Heart left ventricle (tissue), 16 donors: ENCODE results near the gene PISD. TPM values are rescaled to one million over a fixed set of nuclear protein-coding genes. Genes with fewer than 3 reads are reported as not detected.
"Not testable (repeated sequence)": the region's sequence is repeated elsewhere in the genome, so short reads cannot be mapped to it uniquely, and the experiment has no call there.

Source experiments
- ATAC-seq, 4 donors: fragments of 200-7000 bp; cut with Tn5 transposase; one replicate each; pipeline ENCODE4 v1.9.1; 2020 to 2022; ENCODE audit warnings: moderate library complexity in 4 of 4, mild to moderate bottlenecking in 3 of 4, moderate number of reproducible peaks in 1 of 4
- DNase-seq, 5 donors: peaks; one replicate each; pipeline ENCODE4 v3.0.0-alpha.2; 2020
- H3K27ac ChIP-seq, 12 donors: fragments of 200-600 bp; sonication (generic) in 4 of 12; one replicate each; pipeline versions ENCODE4 v1.5.0 to v1.8.0; 2016 to 2022; ENCODE audit warnings: mild to moderate bottlenecking in 2 of 12
- H3K27me3 ChIP-seq, 9 donors: fragments of 200-600 bp; sonication (generic) in 2 of 9; one replicate each; pipeline versions ENCODE4 v1.5.1 to v1.8.0; 2016 to 2022; ENCODE audit warnings: mild to moderate bottlenecking in 3 of 9
- H3K36me3 ChIP-seq, 9 donors: fragments of 200-600 bp; sonication (generic) in 2 of 9; one replicate each; pipeline versions ENCODE4 v1.5.0 to v1.8.0; 2018 to 2022; ENCODE audit warnings: mild to moderate bottlenecking in 2 of 9
- H3K4me1 ChIP-seq, 12 donors: fragments of 200-600 bp; sonication (generic) in 4 of 12; one replicate each; pipeline versions ENCODE4 v1.5.0 to v1.8.0; 2016 to 2022; ENCODE audit warnings: mild to moderate bottlenecking in 3 of 12
- H3K4me3 ChIP-seq, 12 donors: fragments of 200-600 bp; sonication (generic) in 4 of 12; one replicate each; pipeline versions ENCODE4 v1.5.0 to v1.8.0; 2017 to 2022; ENCODE audit warnings: mild to moderate bottlenecking in 9 of 12, moderate library complexity in 4 of 12
- H3K9me3 ChIP-seq, 12 donors: fragments of 200-600 bp; sonication (generic) in 4 of 12; one replicate each; pipeline versions ENCODE4 v1.5.0 to v1.8.0; 2016 to 2022; ENCODE audit warnings: mild to moderate bottlenecking in 1 of 12
- POLR2A ChIP-seq, 2 donors: fragments of 450-650 bp; IDR thresholded peaks; one replicate each; pipeline ENCODE4 v1.6.1; 2017; ENCODE audit warnings: antibody characterized with exemption in 2 of 2, mild to moderate bottlenecking in 2 of 2, moderate library complexity in 2 of 2
- WGBS, 4 donors: extraction: QIAGEN DNeasy Blood & Tissue Kit in 2 of 4; methylation state at CpG; one replicate each; pipeline versions ENCODE4 v1.1.5 to v1.1.7; 2013 to 2018; 5-methylcytosine and 5-hydroxymethylcytosine counted together
- intact Hi-C, 10 donors: fragments of 100-400 bp; cut with DNase I; formaldehyde crosslinking; loops; one replicate each; pipeline versions ENCODE4 v1.11.1 to v1.14.2; 2022
- polyA plus RNA-seq, 2 donors: library from polyadenylated mRNA; stranded (reverse); fragments of 200-250 nt; gene quantifications; one replicate each; pipeline ENCODE4 v1.2.3, GENCODE V29; 2013
- total RNA-seq, 9 donors: library from RNA; depleted of rRNA in 2 of 9; stranded (reverse); fragments of >200 nt in 2 of 9; fragmentation: NEBNext Ultra II Directional in 3 of 9; extraction: Animal tissue kit (Norgen Biotek cat#: 25700) in 3 of 9; gene quantifications; one replicate each; pipeline versions ENCODE4 v1.1.0 to v1.2.4, GENCODE V29; 2016 to 2023
- TF ChIP-seq, protein P1 (sequence below), 12 donors: fragments of 200-600 bp; sonication (generic) in 4 of 12; IDR thresholded peaks; one replicate each; pipeline versions ENCODE4 v1.5.0 to v1.8.0; 2018 to 2022; ENCODE audit warnings: antibody characterized with exemption in 12 of 12, mild to moderate bottlenecking in 5 of 12
- donor health status: ischemic (EF 13 %, LVEDD 7.1; RV severe dilation, severe dysfunction).
- donor health status: healthy with polysubstance abuse.
- donor health status: DM: no; HTN: yes; CAD: no.
- donor health status: DM: no; HTN: no; CAD: no.
- donor health status: ischemic (EF 25% LVEDD 6.9; RV normal size, moderate dysfunction).
- donor health status: ischemic (EF 25% LVEDD 5.7; RV mildly dilated, moderate dysfunction).
- donor health status: healthy.
- donor health status: DM: yes; HTN: yes; CAD: no.
- donor health status: ischemic (EF 35%, LVEDD 5.7; RV mildly dilated, moderate dysfunction).
- donor health status: nonischemic (EF 11% LVEDD 7.7; RV severe dilation, severe dysfunction).
- donor health status: DM: yes; HTN: yes; CAD: no.
- donor health status: PGD.
- donor health status: ischemic (EF 29% LVEDD 5.4; RV normal size, mild dysfunction).
- donor health status: nonischemic (EF 23%, LVEDD 6.1; RV moderate dilation, normal function).

The PISD gene
- total and polyA plus RNA-seq, 11 donors: 12.3 to 38.1 (median 17.0) TPM

DNA sequence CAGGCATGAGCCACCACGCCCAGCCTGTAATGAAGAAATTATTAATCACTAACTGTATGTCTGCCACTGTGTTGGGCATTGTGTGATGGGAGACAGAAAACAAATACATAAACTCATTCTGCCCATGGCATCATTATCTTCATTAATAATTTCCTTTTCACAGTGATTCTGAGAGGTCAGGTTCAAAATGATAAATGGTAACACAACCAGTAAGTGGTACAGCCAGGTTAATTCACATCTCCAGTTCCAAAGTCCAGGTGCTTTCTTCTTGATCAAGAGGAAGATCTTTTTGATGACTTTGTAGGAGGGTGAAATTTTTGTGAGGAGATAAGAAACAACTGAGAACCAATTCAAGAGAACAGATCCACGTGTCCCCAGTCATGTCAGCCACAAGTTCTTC lies 66.7 kb downstream of the PISD start:
- Histone ChIP-seq H3K4me3 (no peak overlapping the region), H3K9me3 (no peaks in the 10 kb centered on the region), H3K4me1 (no peaks in the 10 kb centered on the region), H3K27ac (no peak overlapping the region), H3K27me3 (no peaks in the 10 kb centered on the region), H3K36me3 (no peaks in the 10 kb centered on the region)
- intact Hi-C loops: no loop called here
- TF ChIP-seq, protein P1, sequence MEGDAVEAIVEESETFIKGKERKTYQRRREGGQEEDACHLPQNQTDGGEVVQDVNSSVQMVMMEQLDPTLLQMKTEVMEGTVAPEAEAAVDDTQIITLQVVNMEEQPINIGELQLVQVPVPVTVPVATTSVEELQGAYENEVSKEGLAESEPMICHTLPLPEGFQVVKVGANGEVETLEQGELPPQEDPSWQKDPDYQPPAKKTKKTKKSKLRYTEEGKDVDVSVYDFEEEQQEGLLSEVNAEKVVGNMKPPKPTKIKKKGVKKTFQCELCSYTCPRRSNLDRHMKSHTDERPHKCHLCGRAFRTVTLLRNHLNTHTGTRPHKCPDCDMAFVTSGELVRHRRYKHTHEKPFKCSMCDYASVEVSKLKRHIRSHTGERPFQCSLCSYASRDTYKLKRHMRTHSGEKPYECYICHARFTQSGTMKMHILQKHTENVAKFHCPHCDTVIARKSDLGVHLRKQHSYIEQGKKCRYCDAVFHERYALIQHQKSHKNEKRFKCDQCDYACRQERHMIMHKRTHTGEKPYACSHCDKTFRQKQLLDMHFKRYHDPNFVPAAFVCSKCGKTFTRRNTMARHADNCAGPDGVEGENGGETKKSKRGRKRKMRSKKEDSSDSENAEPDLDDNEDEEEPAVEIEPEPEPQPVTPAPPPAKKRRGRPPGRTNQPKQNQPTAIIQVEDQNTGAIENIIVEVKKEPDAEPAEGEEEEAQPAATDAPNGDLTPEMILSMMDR (IDR thresholded peaks at IDR 0.05): no peak
- no peak for TF ChIP-seq POLR2A (IDR thresholded peaks at IDR 0.05)
- DNase-seq (no peak), ATAC-seq (no peak)
- 90 to 95% (median 93%) methylated on average over 2 of the region's 2 CpGs for WGBS, 4 donors

DNA sequence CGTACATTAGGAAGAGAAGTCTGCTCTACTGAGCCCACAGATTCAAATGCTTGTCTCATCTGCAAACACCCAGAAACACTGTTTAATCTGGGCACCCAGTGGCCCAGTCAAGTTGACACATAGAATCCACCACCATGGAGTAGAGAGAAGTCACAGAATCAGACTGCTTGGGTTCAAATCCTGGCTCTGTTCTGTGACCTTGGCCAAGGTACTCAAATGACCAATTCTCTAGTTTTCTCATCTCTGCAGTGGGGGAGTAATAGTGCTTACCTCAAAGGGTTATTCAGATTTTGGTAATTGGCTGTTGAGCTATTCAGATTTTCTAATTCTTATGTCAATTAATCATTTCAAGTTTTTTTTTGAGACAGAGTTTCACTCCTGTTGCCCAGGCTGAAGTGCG lies 71.9 kb downstream of the PISD start:
- intact Hi-C loops: not testable (repeated sequence)

DNA sequence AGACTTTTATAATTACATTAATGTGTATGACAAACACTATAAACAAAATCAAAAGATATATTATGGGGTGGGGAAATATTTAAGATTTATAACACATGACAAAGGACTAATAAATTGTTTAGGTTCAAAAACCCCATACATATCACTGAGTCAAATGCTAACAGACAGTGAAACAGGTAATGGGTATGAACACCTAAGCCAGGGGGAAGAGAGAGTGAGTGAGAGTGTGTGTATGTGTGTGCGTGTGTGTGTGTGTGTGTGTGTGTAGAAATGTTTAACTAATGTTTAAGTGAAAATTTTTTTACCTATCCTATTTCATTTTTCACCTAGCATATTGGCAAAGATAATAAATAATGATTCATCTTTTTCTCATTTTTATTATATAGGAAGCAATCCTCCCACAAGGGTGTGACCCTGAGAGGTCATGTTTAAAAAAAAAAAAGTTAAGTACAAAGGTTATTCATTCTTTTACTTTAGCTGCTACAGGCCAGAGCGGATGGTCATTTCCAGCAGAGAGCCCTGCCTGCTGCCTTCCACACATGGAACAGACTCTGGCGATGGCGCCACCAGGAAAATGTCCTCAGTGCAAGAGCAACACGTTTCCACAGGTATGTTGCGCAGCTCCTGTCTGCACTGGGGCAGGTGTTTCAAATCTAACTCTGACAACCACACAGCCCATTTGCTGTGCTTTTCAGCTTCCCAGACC lies 72.9 kb downstream of the PISD start:
- ATAC-seq: no peak
- WGBS, 4 donors: 85 to 92% (median 87%) methylated on average over 6 of the region's 6 CpGs
- H3K4me3 ChIP-seq: no peak overlapping the region
- intact Hi-C loops: no loop called here
- peaks cover 0 to 5% (median 0%) of the 10 kb centered on the region in 12 donors for H3K9me3 ChIP-seq
- H3K27ac ChIP-seq: no peak overlapping the region
- DNase-seq: no peak
- H3K4me1 ChIP-seq: peaks cover 0 to 13% (median 0%) of the 10 kb centered on the region in 12 donors
- peaks cover 0 to 47% (median 36%) of the 10 kb centered on the region in 9 donors for H3K36me3 ChIP-seq
- TF ChIP-seq, protein P1 (IDR thresholded peaks at IDR 0.05): no peak
- TF ChIP-seq POLR2A (IDR thresholded peaks at IDR 0.05): no peak
- no peaks in the 10 kb centered on the region for H3K27me3 ChIP-seq

More for the DNA sequence above, 71.9 kb downstream of the PISD start:
- not testable (repeated sequence) for H3K27ac ChIP-seq, H3K4me1 ChIP-seq, H3K9me3 ChIP-seq, ATAC-seq, H3K27me3 ChIP-seq, H3K4me3 ChIP-seq, DNase-seq
- 88 to 100% methylated on average over 1 of the region's 2 CpGs; no CpG with 5 or more reads in 2 of the 4 donors for WGBS, 4 donors
- H3K36me3 ChIP-seq: peaks cover 0 to 37% (median 28%) of the 10 kb centered on the region in 9 donors

DNA sequence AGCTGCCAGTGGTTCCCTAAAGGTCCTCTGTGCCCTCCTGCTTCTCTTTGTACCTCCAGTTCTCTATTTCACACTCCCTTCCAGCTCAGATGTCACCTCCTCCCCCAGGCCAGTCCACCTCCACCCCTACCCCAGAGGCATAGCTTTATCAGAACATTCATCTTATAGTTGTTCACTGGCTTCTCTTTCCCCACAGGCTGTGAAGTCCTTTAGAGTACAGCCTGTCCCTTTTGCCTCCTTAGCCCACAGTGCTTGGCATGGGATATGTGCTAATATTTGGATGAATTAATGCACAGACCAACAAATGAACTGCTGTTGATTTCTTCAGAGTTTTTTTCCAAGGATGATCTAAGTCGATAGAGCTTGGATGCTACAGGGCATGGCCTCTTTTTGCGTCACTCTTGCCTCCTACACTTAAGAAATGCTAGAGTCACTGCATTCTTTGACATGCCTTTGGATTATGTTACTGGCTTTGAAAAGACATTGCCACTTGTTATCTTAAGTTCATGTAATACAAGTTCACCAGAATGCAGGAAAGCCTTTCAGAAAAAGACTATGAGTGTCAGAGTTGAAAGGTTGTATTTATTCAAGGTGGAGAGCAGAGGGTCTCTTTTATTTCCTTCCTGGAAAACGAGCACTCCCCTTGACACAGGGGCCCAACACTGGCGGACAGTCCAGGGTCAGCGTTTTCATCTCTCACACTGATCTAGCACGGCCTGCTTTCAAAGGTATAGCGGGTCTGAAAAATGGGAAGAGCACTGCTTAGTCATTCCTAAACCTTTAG lies 75.7 kb downstream of the PISD start:
- peaks cover 0 to 5% (median 0%) of the 10 kb centered on the region in 12 donors for H3K9me3 ChIP-seq
- WGBS, 4 donors: 87 to 90% (median 88%) methylated on average over 7 of the region's 7 CpGs
- DNase-seq (no peak), ATAC-seq (peak in 3 of 4 donors; percentile 15 to 50 (median 18))
- TF ChIP-seq, protein P1 (IDR thresholded peaks at IDR 0.05): no peak
- TF ChIP-seq POLR2A (IDR thresholded peaks at IDR 0.05): no peak
- intact Hi-C loops: no loop called here
- H3K4me1 ChIP-seq: peaks cover 0 to 17% (median 0%) of the 10 kb centered on the region in 12 donors
- H3K27me3 ChIP-seq: no peaks in the 10 kb centered on the region
- peaks cover 0 to 62% (median 36%) of the 10 kb centered on the region in 9 donors for H3K36me3 ChIP-seq
- no peak overlapping the region for H3K27ac ChIP-seq
- no peak overlapping the region for H3K4me3 ChIP-seq
